K562 (cell line): ENCODE data around the gene LZTFL1. TPM values are rescaled to one million over a fixed set of nuclear protein-coding genes. Genes with fewer than 3 reads are reported as not detected.

Experiments
- ATAC-seq: fragments of 200-7000 bp; cut with Tn5 transposase; 3 replicates; pipeline ENCODE4 v1.9.1; 2020; ENCODE audit warnings: moderate library complexity
- BruUV-seq: library from RNA; stranded (reverse); fragments of 400-500 nt; replicated peaks from 2 replicates; lab custom pipeline; 2021; lab: Mats Ljungman, UMichigan
- CTCF ChIA-PET: fragments of 300-600 bp; formaldehyde crosslinking; extraction: SDS; loops from one replicate; lab custom pipeline; 2021; ENCODE audit warnings: low intra/inter-chr PET ratio; lab: Yijun Ruan, JAX
- POLR2A ChIA-PET: fragments of 300-600, 350-650 bp; sonication (Branson Sonifier 250); formaldehyde crosslinking; extraction: SDS; loops from one replicate; lab custom pipeline; 2021; ENCODE audit warnings: antibody characterized with exemption, inconsistent platforms; lab: Yijun Ruan, JAX
- DNase-seq, 4 experiments: peaks; one replicate each; pipeline versions ENCODE4 v3.0.0 to v3.0.0-alpha.2; 2011 to 2018; ENCODE audit warnings: low spot score in 3 of 4, mixed read lengths in 3 of 4; ENCODE audit errors: extremely low read depth in 1 of 4
- FAIRE-seq: peaks from 2 replicates; lab custom pipeline; 2011; peaks lifted over from hg19 to GRCh38; lab: Jason Lieb, UNC
- H2AFZ ChIP-seq: 2 replicates; pipeline ENCODE4 v1.6.0; 2011; ENCODE audit warnings: low read depth, low read length, control low read depth, inconsistent platforms
- H3K27ac ChIP-seq: fragments of 200-600 bp; 3 replicates; pipeline ENCODE4 v1.8.0; 2011; ENCODE audit warnings: low read depth, mild to moderate bottlenecking, control low read depth, inconsistent platforms, low read length, moderate library complexity, mixed read lengths; ENCODE audit errors: extremely low read depth
- H3K27me3 ChIP-seq, 2 experiments: fragments of 300-600 bp in 1 of 2; 2 replicates in 1 of 2; 3 replicates in 1 of 2; pipeline versions ENCODE4 v1.6.0 to v1.8.0; 2011; ENCODE audit warnings: inconsistent platforms in 2 of 2, low read length in 2 of 2, mild to moderate bottlenecking in 1 of 2, mixed read lengths in 1 of 2, moderate library complexity in 1 of 2; ENCODE audit not compliant: control insufficient read depth in 2 of 2, insufficient read depth in 2 of 2
- H3K36me3 ChIP-seq: fragments of 300-600 bp; 3 replicates; pipeline ENCODE4 v1.8.0; 2011; ENCODE audit warnings: mild to moderate bottlenecking, low read length, inconsistent platforms; ENCODE audit not compliant: control insufficient read depth, insufficient read depth
- H3K4me1 ChIP-seq, 2 experiments: fragments of 200-600 bp in 1 of 2; replicated peaks in 1 of 2; 2 replicates in 1 of 2; 3 replicates in 1 of 2; pipeline versions ENCODE4 v1.5.1 to v1.8.0; 2011; ENCODE audit warnings: inconsistent platforms in 2 of 2, low read length in 2 of 2, mild to moderate bottlenecking in 1 of 2, mixed read lengths in 1 of 2, moderate library complexity in 1 of 2; ENCODE audit not compliant: control insufficient read depth in 2 of 2, insufficient read depth in 2 of 2
- H3K4me2 ChIP-seq: 2 replicates; pipeline ENCODE4 v1.6.1; 2011; ENCODE audit warnings: low read length, control low read depth, inconsistent platforms, mixed read lengths; ENCODE audit not compliant: insufficient read depth
- H3K4me3 ChIP-seq: fragments of 200-600 bp; sonication (generic), shearing (Covaris generic); 2 replicates; pipeline ENCODE4 v1.5.1; 2016; ENCODE audit warnings: control low read depth, inconsistent platforms
- H3K79me2 ChIP-seq: fragments of 200-600 bp; 3 replicates; pipeline ENCODE4 v1.8.0; 2011; ENCODE audit warnings: low read length, inconsistent platforms; ENCODE audit not compliant: control insufficient read depth, insufficient read depth
- H3K9ac ChIP-seq, 2 experiments: 2 replicates each; pipeline versions ENCODE4 v1.6.0 to v1.6.1; 2011; ENCODE audit warnings: low read depth in 2 of 2, low read length in 2 of 2, control low read depth in 1 of 2, inconsistent platforms in 1 of 2, mild to moderate bottlenecking in 1 of 2, mixed read lengths in 1 of 2; ENCODE audit not compliant: insufficient read depth in 1 of 2
- H3K9me1 ChIP-seq: one replicate; pipeline ENCODE4 v1.6.0; 2011; ENCODE audit warnings: inconsistent platforms, mild to moderate bottlenecking, low read length, moderate library complexity; ENCODE audit not compliant: control insufficient read depth, insufficient read depth
- H3K9me3 ChIP-seq: replicated peaks from 2 replicates; pipeline ENCODE4 v1.5.1; 2011; ENCODE audit warnings: low read depth, low read length, inconsistent platforms; ENCODE audit not compliant: control insufficient read depth, insufficient read depth
- H4K20me1 ChIP-seq: replicated peaks from 2 replicates; pipeline ENCODE4 v1.6.1; 2011; ENCODE audit warnings: low read length, inconsistent platforms, mixed read lengths; ENCODE audit not compliant: control insufficient read depth, insufficient read depth
- CBX2 ChIP-seq: fragments of 200-600 bp; sonication (generic); IDR thresholded peaks from one replicate; pipeline ENCODE4 v1.6.1; 2012; ENCODE audit warnings: mild to moderate bottlenecking, low read length, inconsistent platforms; ENCODE audit not compliant: insufficient read depth, poor library complexity, severe bottlenecking
- E4F1 ChIP-seq: fragments of 250-450 bp; sonication (Bioruptor Pico); IDR thresholded peaks from 2 replicates; pipeline ENCODE4 v1.5.0; 2021; ENCODE audit warnings: mild to moderate bottlenecking, borderline replicate concordance
- FOXK1 ChIP-seq: sonication (generic); formaldehyde crosslinking; IDR thresholded peaks from 2 replicates; pipeline ENCODE4 v1.8.0; 2022; ENCODE audit warnings: missing genetic modification reagents, mild to moderate bottlenecking, borderline replicate concordance
- NFRKB ChIP-seq: fragments of 450-650 bp; IDR thresholded peaks from 2 replicates; pipeline ENCODE4 v1.6.1; 2016; ENCODE audit warnings: low read depth
- POLR3A ChIP-seq: IDR thresholded peaks from 2 replicates; pipeline ENCODE4 v1.6.1; 2011; ENCODE audit warnings: borderline replicate concordance, mild to moderate bottlenecking, moderate library complexity; ENCODE audit not compliant: insufficient read length, insufficient read depth; ENCODE audit errors: extremely low read depth
- RBM22 ChIP-seq: fragments of 200-400 bp; formaldehyde crosslinking; IDR thresholded peaks from 2 replicates; pipeline ENCODE4 v1.6.1; 2018; ENCODE audit warnings: low read length, low read depth; ENCODE audit not compliant: poor library complexity, severe bottlenecking
- SMAD3 ChIP-seq: fragments of 450-650 bp; formaldehyde crosslinking; conservative IDR thresholded peaks from 2 replicates; pipeline ENCODE4 v1.4.0; 2020; ENCODE audit warnings: mild to moderate bottlenecking
- SMARCE1 ChIP-seq: fragments of 450-650 bp; IDR thresholded peaks from 2 replicates; pipeline ENCODE4 v1.7.1; 2016; ENCODE audit warnings: mild to moderate bottlenecking
- TARDBP ChIP-seq: fragments of 450-650 bp; IDR thresholded peaks from 2 replicates; pipeline ENCODE4 v1.6.1; 2016
- VEZF1 ChIP-seq: fragments of 200-800 bp; sonication (Bioruptor generic); IDR thresholded peaks from 2 replicates; pipeline ENCODE4 v1.6.1; 2017; ENCODE audit warnings: missing genetic modification characterization, missing compliant biosample characterization
- XRCC4 ChIP-seq: IDR thresholded peaks from one replicate; pipeline ENCODE4 v1.6.1; 2011; ENCODE audit not compliant: insufficient read depth, insufficient read length; ENCODE audit errors: extremely low read depth
- ZBTB1 ChIP-seq: sonication (generic); formaldehyde crosslinking; IDR thresholded peaks from 2 replicates; pipeline ENCODE4 v1.8.1; 2023; ENCODE audit warnings: missing genetic modification reagents, low read depth, mild to moderate bottlenecking, borderline replicate concordance
- ZNF263 ChIP-seq: sonication (generic); formaldehyde crosslinking; IDR thresholded peaks from 2 replicates; pipeline ENCODE4 v1.8.0; 2022; ENCODE audit warnings: mild to moderate bottlenecking, missing genetic modification reagents, borderline replicate concordance
- ZNF395 ChIP-seq: fragments of 200-800 bp; sonication (Bioruptor generic); IDR thresholded peaks from 2 replicates; pipeline ENCODE4 v1.6.1; 2017; ENCODE audit warnings: missing genetic modification characterization, missing compliant biosample characterization
- ZNF589 ChIP-seq: fragments of 200-800 bp; sonication (Bioruptor generic); IDR thresholded peaks from 2 replicates; pipeline ENCODE4 v1.6.1; 2016; ENCODE audit warnings: low read depth, missing genetic modification characterization, missing compliant biosample characterization
- ZNF717 ChIP-seq: fragments of 250-450 bp; sonication (Bioruptor Pico); IDR thresholded peaks from 2 replicates; pipeline ENCODE4 v1.5.0; 2021
- ZNF780A ChIP-seq: fragments of 250-450 bp; sonication (Bioruptor Pico); IDR thresholded peaks from 2 replicates; pipeline ENCODE4 v1.5.0; 2021; ENCODE audit warnings: mild to moderate bottlenecking
- whole genome bisulfite sequencing: fragments of 100-300 bp; shearing (Covaris generic); methylation state at CpG from one replicate; pipeline ENCODE4 v1.1.6; 2016; ENCODE audit warnings: low coverage, mixed read lengths; ENCODE audit not compliant: insufficient coverage; ENCODE audit errors: missing lambda C conversion rate; 5-methylcytosine and 5-hydroxymethylcytosine counted together
- in situ Hi-C: fragments of 300-500 bp; cut with MboI; formaldehyde crosslinking; loops from 4 replicates; pipeline ENCODE4 v1.15.0; 2018; ENCODE audit warnings: inconsistent platforms, mixed read lengths
- intact Hi-C: fragments of 100-400 bp; cut with micrococcal nuclease; formaldehyde crosslinking; loops from 2 replicates; pipeline ENCODE4 v1.14.2; 2022
- polyA plus RNA-seq, 8 experiments: library from polyadenylated mRNA; depleted of rRNA in 4 of 8; stranded (reverse) in 5 of 8; unstranded in 3 of 8; fragments of >200 nt; fragmentation: Nextera tagmentation in 2 of 8; fragmentation: Illumina TruSeq in 1 of 8; extraction: Ambion mirVana in 2 of 8; extraction: Trizol in 1 of 8; gene quantifications; 2 replicates each; pipeline versions ENCODE4 v1.2.1 to v1.2.3, GENCODE V29; 2011 to 2014; ENCODE audit warnings: inconsistent platforms in 1 of 8, missing spikeins in 1 of 8
- total RNA-seq, 7 experiments: library from RNA; depleted of rRNA in 6 of 7; stranded (reverse); fragments of >200 nt in 6 of 7; fragmentation: Illumina TruSeq in 2 of 7; extraction: Trizol in 2 of 7; gene quantifications; 2 replicates each; pipeline versions ENCODE4 v1.2.1 to v1.2.3, GENCODE V29; 2011 to 2021; ENCODE audit warnings: low replicate concordance in 1 of 7

LZTFL1 gene
- total and polyA plus RNA-seq, 9 of the 15 experiments (the other 6 are each of a cell fraction or from before 2014, with no cell fraction given), result 10.7 to 33.7 (median 15.3) TPM

GRCh38 chr3:45789235-45789812, 52.6 kb downstream of the LZTFL1 start (continued):
- TF ChIP-seq FOXK1, result no peak
- TF ChIP-seq, all 486 proteins: peak for 3

- no peak for DNase-seq
- CTCF ChIA-PET, result no interaction called here
- TF ChIP-seq RBM22, result no peak
- no peak for TF ChIP-seq NFRKB
- TF ChIP-seq VEZF1 (CRISPR knock-in tag), result no peak
- no peak for TF ChIP-seq ZBTB1 (CRISPR knock-in tag)
- TF ChIP-seq CBX2, result no peak
- TF ChIP-seq ZNF395, result no peak
- TF ChIP-seq ZNF780A, result no peak
- no peak for TF ChIP-seq E4F1 (CRISPR knock-in tag)
- no peak for TF ChIP-seq ZNF263
- TF ChIP-seq SMARCE1, result no peak
- TF ChIP-seq SMAD3 (CRISPR knock-in tag), result no peak
- TF ChIP-seq TARDBP, result no peak
- no peak for TF ChIP-seq ZNF589
- TF ChIP-seq ZNF717, result no peak
- no peak for TF ChIP-seq XRCC4
- TF ChIP-seq POLR3A, result no peak
Observed at GRCh38 chr3:45787551-45787950, 54.4 kb downstream of the LZTFL1 start.

More at GRCh38 chr3:45787551-45787950, 54.4 kb downstream of the LZTFL1 start:
- WGBS, result 3% methylated on average over 2 of the region's 2 CpGs
- no peaks in the 10 kb centered on the region for H3K79me2 ChIP-seq
- no peaks in the 10 kb centered on the region for H3K36me3 ChIP-seq
- H2AFZ ChIP-seq, result no peak overlapping the region
- no TSS peak for BruUV-seq
- H4K20me1 ChIP-seq, result no peaks in the 10 kb centered on the region; the same call in 1 of the 2 replicates
- H3K9me3 ChIP-seq, result 0 out of 2 replicates have a peak, but pooled peaks cover 2% of the 10 kb centered on the region
- intact Hi-C loops (no loop called here), in situ Hi-C loops (no loop called here)
- no peak overlapping the region for H3K9ac ChIP-seq
- no peak for FAIRE-seq
- POLR2A ChIA-PET, result no interaction called here
- no peaks in the 10 kb centered on the region for H3K4me1 ChIP-seq
- H3K27ac ChIP-seq, result no peak overlapping the region
- peaks cover 9 to 31% of the 10 kb centered on the region in 2 experiments for H3K27me3 ChIP-seq
- H3K4me3 ChIP-seq, result no peak overlapping the region
- no peak overlapping the region for H3K4me2 ChIP-seq
- ATAC-seq, result no peak
- H3K9me1 ChIP-seq, result no peaks in the 10 kb centered on the region
